ENCODE data around the gene IL1A.
"Not testable (repeated sequence)": the region's sequence is repeated elsewhere in the genome, so short reads cannot be mapped to it uniquely, and the experiment has no call there.

The IL1A gene

GRCh38 chr2:112784199-112785189 is at the start of gene IL1A:
Gene IL1A (minus strand): TSS chr2:112784493. CDS start chr2:112783770, 723 bp downstream.
- DNase-seq, result no peak

- DNase-seq, result no peak
Measured at GRCh38 chr2:112833976-112834375, 49.7 kb upstream of the IL1A start.

- DNase-seq, result not testable (repeated sequence)
Measured at GRCh38 chr2:112833639-112833931, 49.3 kb upstream of the IL1A start.

- DNase-seq, result no peak
Measured at GRCh38 chr2:112832841-112833638, 48.7 kb upstream of the IL1A start.

- peak; percentile 88 for DNase-seq
Measured at GRCh38 chr2:112831946-112832840, 47.9 kb upstream of the IL1A start.

GRCh38 chr2:112831513-112831845 is 47.2 kb upstream of the IL1A start:
- peak; percentile 50 for DNase-seq

GRCh38 chr2:112830682-112831512 is 46.6 kb upstream of the IL1A start:
- DNase-seq, result no peak

- no peak for DNase-seq
Measured at GRCh38 chr2:112829961-112830681, 45.8 kb upstream of the IL1A start.

- peak; percentile 88 for DNase-seq
Measured at GRCh38 chr2:112829101-112829960, 45.0 kb upstream of the IL1A start.

- no peak for DNase-seq
Measured at GRCh38 chr2:112828251-112828691, 44.0 kb upstream of the IL1A start.

GRCh38 chr2:112827604-112828185 is 43.4 kb upstream of the IL1A start:
- DNase-seq, result no peak

GRCh38 chr2:112827009-112827408 is 42.7 kb upstream of the IL1A start:
- no peak for DNase-seq

GRCh38 chr2:112825706-112826105 is 41.4 kb upstream of the IL1A start:
- DNase-seq, result no peak

GRCh38 chr2:112824694-112825085 is 40.4 kb upstream of the IL1A start:
- no peak for DNase-seq

GRCh38 chr2:112821682-112822081 is 37.4 kb upstream of the IL1A start:
- DNase-seq, result no peak

GRCh38 chr2:112821142-112821541 is 36.8 kb upstream of the IL1A start:
- DNase-seq, result no peak

- DNase-seq, result no peak
Measured at GRCh38 chr2:112820343-112820742, 36.0 kb upstream of the IL1A start.

GRCh38 chr2:112819081-112819480 is 34.8 kb upstream of the IL1A start:
- DNase-seq, result no peak

- DNase-seq, result no peak
Measured at GRCh38 chr2:112818094-112818902, 34.0 kb upstream of the IL1A start.
